Middle frontal gyrus (tissue), 1 donor: ENCODE data around the gene GHRL.
A peak's percentile ranks its signal among the peaks of the same experiment; 100 is the strongest.
"Not testable (repeated sequence)": the region's sequence is repeated elsewhere in the genome, so short reads cannot be mapped to it uniquely, and the experiment has no call there.

Experiments used
- DNase-seq: peaks from one replicate; pipeline ENCODE4 v3.0.0-alpha.2; 2015; ENCODE audit warnings: low spot score; ENCODE audit errors: extremely low spot score

Gene GHRL

DNA sequence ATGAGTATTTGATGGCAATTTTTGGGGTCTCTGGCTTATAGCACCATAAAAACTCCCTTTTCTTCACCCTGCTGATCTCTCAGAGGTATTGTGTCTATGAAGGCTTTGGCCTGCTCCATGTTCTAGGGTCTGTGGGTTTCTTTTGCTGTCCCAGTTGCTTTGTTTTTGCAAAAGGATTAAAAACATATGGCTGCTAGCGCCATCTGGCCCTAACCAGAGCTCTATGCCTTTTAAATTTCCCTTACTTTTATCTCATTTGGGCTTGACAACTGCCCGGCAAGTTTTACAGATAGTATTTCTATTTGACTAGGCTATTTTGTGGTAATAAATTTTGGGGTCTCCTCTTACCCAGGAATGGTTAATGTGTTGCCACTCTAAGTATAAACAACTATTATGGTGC lies 6.4 kb upstream of the GHRL start:
- DNase-seq: no peak

DNA sequence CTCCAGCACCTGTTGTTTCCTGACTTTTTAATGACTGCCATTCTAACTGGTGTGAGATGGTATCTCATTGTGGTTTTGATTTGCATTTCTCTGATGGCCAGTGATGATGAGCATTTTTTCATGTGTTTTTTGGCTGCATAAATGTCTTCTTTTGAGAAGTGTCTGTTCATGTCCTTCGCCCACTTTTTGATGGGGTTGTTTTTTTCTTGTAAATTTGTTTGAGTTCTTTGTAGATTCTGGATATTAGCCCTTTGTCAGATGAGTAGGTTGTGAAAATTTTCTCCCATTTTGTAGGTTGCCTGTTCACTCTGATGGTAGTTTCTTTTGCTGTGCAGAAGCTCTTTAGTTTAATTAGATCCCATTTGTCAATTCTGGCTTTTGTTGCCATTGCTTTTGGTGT lies 5.3 kb upstream of the GHRL start:
- DNase-seq: not testable (repeated sequence)

DNA sequence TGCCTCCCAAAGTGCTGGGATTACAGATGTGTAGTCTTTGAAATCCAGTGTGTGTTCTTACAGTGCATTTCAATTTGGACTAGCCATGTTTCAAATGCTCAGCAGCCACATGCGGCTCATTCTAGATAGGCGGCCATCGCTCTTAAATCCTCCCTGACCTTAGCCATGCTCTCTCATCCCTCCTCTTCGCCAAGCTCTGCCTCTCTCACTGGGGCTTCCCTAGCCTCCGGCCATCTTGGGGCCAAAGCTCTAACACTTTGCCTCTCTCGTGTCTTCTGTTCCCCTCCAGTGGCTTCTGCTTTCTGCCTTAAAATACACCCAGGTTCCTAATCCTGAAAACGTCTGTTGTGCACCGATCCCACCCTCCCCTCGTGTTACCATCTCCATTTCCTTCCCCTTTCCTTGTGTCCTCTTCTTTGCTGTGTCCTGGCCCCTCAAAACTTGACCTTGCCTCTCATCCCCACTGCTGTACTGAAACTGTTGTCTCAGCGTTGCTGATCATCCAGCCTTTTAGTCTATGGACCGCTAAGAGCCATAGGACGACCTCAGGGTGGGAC lies 1.4 kb upstream of the GHRL start:
- DNase-seq: no peak

DNA sequence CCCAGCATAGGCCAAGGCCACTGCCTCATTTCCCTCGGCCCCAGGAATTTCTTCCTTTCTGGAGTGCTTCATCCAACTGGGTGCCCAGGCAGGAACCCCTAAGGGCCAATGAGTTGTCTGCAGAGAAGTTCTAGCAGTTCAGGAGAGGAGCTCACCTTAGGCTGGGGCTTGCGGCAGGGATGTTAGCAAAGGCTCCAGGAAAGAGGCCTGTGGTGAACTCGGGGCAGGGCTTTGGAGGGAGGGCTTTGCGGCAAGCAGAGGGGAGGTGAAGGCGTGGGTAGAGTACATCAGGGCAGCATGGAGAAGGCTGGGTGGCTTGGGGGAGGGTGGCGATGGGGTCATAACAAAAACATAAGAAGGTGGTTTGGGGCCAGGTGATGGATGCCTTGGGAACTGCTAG lies 1.1 kb downstream of the GHRL start:
- DNase-seq: no peak

DNA sequence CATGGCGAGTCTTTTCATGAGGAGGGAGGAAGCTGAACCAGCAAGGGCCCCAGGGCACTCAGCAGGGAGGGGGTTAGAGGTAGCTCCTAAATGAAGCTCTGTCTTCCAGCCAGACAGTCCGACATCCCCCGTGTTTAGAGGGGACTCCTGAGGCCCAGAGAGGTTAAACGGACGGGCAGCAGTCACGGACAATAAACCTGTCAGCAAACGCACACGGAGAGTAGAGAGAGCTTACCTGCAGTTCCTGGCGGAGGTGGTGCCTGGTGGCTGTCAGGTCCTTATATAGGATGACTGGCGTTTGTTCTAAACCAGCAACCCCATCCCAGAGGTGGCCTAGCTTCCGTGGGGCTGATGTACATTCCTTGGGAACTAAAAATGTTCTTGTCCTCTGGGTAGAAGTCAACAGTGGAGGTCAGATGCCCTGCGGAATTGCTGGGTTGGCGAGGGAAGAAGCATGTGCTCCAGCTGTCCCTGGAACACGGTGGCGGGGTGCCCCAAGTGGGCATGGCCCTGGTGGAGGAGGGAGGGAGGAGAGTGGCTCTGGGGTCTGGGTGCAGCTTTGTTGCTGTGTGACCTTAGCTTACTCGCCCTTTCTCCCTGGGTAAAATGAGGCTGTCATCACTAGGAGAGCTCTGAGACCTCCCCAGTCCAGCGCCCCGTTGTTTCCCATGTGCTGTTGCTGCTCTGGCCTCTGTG lies 2.1 kb downstream of the GHRL start:
- DNase-seq: no peak

DNA sequence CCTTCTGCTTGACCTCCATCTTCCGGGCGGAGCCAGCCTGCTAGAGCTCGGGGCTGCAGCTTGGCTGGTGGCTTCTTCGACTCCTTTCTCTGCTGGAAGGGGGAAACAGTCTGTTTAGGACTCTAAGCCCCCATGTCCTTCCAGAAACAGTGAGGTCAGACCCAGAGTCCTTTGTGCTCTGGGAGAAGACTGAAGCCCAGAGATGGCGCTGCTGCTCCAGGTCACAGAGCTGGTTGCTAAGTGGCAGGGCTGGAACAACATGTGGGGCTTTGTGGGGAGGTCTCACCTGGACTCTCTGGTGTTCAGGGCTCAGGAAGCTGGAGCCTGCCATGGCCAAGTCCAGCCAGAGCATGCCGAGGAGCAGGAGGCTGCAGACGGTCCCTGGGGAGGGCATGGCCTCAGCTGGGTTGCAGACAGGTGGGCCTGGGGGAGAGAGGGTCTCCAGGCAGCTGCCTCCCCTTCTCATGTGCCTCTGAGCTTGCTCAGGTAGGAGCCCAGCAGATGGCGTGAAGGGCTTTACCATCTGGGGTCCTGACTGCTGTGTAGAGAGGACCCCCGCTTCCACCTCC lies 2.9 kb downstream of the GHRL start:
- no peak for DNase-seq

DNA sequence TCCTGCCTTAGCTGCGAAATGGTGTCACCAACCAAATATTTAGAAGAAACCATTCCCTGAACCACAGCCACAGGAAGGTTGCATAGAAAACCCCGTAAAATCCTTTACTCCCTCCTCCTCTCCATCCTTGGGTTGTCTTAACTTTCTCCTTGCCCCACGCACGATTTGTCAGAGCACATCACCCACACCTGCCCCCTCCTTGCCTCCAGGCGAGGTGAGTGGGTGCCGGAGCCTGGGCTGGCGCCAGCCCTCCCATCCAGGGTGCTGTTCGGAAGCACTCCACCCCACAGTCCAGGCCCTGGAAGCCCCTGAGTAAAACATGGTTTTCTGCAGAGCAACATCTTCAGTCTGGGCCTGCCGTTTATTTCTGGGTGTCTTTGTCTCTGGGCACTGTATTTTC lies 3.7 kb downstream of the GHRL start:
- DNase-seq: no peak

DNA sequence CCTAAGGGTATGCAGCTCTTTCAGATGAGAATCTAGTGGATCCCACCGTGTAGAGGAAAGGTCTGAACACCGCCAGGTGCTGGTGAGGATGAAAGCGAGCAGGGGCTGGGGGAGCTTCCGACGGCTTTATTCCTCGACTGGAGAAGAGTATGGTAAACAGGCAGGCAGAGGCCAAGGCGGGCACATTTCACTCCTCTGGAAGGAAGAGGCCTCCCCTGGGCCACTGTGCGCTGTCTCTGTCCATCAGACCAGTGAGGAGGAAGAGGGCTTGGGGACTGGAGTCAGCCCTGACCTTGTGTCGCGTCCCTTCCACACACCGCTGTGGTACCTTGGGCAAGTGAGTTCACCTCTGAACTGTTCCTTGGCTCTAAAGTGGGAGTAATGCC lies 4.2 kb downstream of the GHRL start:
- no peak for DNase-seq

DNA sequence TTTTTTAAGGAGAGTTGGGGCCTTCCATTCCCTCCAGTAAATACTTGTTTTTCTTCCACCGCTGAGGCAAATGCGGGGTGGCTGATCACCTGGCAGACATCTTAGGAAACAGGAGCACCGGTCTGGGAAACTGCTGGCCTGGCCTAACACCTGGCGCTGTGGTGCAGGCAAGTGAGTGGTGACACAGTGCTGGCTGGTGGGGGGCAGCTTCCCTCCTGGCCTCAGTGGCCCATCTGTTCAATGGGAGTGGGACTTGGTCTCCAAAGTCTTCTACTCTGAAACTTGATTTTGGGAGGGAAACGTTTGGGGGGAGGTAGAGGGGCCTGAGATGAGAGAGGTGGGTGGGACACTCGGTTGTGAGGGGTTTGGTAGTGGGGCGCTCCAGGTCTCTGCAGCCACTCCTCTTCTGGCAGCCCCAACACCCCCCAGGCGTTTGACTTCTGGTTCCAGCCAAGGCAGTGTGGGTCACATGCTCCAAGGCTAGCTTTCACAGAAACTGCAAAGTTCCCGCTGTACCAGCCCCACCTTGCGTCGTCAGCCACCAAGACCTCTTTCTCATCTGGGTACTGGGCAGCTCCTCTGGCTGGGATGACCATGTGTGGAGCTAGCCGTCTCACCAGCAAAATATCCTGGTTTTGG lies 4.7 kb downstream of the GHRL start:
- no peak for DNase-seq

DNA sequence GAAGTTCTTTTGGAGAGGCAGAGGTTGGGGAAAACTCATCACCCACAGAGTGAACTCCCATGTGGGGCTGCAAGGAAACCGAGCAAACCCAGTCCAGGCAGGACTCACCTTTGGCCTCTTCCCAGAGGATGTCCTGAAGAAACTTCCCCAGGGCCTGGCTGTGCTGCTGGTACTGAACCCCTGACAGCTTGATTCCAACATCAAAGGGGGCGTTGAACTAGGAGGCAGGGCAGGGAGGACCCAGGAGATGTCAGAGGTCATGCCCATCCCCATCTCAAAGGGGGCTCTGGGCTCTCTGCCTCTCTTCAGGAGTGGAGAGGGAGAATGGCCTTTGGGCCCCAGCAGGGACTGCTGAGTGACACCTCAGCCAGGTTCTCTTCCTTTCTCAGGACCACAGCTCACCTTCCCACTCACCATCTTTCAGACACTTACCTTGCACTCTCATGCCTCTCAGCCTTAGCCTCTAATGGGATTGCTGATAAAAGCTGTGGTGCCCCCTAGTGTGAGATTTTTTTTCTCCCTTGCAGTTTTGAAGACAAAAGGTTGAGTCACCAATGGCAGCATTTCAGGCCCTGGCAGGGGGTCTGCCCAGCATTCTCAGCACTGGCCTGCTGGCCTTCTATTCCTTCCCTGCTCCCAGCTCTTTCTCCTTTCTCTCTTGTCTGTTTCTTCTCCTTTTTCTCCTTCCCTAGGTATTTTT lies 6.0 kb downstream of the GHRL start:
- no peak for DNase-seq

DNA sequence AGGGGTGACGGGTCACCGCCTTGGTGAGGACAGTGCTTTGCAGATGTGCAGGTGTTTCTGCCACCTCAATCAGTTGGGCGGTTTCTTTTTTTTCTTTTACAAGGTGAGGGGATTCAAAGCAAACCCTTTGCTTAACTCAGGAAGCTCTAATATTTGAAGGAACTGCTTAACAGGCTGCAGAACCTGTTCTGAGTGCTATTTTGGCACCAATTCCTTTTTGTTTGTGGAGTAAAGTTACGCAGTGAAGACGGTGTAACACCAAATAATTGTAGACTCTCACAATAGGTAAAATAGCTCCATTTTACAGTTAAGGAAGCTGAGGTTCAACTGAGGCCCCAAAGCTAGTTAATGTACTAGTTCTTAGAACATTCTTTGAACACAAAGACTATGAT lies 6.6 kb downstream of the GHRL start:
- no peak for DNase-seq

DNA sequence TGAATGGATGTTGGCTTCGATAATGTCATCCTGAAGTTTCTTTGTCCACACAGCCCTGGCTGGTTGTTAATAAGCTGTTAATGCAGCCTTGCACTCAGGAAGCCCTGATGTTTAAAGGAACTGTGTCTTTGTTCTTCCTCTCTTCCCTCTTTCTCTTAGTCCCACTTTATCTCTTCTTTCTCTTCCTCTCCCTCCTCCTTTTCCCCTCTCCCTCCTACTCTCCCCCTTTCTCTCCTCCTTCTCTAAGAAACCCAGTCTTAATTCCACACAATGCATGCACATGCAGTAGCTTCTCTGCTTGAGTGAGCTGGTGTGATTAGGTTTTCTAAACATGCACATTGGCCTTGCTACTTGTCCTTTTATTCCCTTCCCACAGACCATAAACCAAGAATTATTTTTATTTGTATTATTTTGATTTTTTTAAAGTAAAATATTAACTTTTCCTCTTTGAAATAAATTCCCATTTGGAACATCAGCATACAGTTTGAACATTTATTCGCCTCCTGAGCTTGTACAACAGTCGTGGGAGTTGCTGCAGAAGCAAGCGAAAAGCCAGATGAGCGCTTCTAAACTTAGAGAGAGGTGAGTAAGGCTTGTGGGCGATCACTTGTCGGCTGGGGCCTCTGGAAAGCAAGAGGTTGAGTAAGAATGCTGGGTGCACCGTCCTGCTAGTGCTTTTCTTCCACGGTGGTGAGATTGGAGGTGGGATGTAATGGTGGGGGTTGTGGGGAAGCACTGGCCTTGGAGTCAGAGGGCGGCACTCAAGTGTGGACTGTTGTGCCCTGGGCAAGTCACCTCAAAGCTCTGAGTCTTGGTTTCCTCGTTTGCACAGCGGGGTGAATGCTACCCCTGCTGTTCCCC lies 7.2 kb downstream of the GHRL start:
- peak; percentile 62 for DNase-seq

DNA sequence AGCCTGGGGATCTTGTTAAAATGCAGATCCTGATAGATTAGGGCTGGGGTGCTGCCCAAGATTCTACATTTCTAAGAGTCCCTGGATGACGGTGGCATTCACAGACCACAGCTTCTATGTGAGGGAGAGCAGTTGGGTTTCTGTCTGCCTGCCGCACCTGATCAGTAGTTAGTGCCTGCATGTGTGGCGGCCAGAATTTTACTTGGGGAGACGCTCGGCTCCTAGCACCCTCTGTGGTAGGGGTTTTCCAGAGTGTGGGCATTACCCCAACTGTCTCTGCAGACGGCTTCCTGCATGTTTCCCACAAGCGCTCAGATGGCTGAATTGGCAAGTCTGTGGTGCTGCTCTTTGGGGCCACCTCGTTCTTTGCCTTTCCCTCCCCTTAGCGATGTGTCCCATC lies 8.3 kb downstream of the GHRL start:
- DNase-seq: no peak

DNA sequence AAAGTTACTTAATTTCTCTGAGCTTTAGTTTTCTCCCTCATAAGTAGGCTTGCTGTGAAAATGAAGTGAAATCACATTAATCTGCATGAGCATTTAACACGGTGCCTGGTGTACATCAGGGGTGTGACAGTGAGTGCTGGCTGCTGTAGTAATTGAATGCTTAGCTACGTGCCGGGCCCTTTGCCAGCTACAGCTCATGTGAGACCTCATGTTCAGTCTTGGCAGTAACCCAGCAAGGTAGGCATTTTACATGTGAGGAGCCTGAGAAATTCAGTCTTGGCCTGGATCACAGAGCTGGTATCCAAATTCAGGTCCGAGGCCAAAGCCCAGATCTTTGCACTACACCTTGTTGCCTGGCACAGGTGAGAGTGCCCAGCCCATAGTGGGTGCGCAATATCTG lies 9.1 kb downstream of the GHRL start:
- DNase-seq: no peak

DNA sequence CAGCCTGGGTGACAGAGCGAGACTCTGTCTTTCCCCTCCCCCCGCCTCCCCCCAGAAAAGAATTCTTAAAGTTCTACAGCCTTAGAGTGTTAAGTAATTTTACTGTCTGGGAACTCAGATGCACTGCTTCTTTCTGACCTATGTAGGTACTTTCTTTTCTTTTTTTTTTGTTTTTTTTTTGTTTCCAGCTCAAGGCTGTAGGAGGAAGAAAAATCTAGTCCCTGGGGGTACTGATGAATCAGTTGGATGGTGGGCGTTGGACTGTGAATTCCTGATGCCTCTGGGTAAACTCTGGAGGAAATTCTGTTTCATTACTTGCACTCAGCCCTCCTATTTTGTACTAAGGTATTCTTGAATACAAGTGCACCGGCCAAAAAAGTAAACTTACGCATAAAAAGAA lies 10.8 kb downstream of the GHRL start:
- no peak for DNase-seq

DNA sequence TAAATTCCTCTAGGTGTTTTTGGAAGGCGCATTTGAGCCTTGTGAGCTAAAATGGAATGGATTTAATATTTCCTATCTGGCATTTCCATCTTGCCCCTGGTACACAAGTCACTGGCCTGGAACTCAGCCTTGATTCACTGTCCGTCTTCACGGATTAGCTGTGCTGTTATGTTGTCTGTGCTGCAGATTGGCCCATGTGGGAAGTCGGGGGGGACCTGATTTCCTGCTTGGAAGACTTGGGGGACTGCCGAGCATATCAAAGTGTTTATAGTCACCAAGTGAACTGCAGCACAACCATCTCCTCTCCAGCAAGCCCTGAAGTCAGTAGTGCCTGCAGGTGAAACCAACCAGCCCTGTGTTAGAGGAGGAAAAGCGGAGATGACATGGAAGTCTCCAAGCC lies 12.2 kb downstream of the GHRL start:
- no peak for DNase-seq

DNA sequence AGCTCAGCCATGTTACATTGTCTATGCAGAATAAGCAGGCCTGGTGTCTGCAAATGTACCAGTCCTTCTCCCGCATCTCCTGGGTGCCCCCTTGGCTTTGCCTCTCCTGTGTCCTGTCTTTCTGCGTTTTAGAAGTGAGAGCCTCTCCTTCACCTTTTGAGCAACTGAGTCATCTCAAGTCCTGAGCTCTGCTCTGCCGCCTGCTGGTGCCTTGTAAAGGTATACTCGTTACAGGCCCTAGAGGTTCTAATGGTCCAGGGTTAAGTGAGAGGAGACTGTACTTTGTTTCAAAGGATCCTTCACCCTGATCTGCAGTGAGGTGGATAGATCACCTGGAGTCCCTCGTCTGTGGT lies 12.6 kb downstream of the GHRL start:
- no peak for DNase-seq

DNA sequence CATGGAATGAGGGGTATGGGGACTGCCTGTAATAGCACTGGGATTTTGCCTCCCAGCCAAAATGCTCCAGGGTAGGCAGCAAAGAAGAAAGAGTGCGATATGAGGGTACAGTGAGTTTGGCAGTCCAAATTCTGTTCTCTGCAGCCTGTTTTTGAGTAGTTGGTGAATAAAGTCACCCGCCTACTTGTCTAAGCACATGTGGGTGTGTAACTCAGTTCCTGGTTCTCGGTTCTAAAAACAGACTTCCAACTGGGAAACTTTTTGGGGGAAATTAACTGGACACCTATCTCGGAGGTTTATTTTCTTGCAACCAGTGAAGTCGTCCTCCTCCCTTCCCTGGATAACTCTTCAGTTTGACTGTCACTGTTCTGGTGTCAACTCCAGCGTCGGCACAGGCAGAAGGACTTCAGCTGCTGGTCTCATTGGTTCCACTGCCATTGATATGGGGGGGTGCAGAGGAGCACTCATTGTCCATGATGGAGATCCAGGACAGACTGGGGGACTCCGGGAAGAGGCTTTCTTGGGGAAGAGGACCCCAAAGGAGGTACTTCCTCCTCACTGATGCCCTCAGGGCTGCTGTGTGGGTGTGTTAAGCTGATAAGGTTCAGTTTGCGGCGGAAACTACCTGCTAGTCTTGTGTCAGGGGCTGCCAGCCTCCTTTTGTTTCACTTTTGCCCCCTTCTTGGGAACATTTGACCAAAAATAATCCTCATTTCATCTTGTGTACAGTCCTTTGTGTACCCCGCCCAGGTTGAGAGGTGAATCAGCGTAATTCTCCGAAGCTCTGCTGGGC lies 13.2 kb downstream of the GHRL start:
- DNase-seq: no peak

DNA sequence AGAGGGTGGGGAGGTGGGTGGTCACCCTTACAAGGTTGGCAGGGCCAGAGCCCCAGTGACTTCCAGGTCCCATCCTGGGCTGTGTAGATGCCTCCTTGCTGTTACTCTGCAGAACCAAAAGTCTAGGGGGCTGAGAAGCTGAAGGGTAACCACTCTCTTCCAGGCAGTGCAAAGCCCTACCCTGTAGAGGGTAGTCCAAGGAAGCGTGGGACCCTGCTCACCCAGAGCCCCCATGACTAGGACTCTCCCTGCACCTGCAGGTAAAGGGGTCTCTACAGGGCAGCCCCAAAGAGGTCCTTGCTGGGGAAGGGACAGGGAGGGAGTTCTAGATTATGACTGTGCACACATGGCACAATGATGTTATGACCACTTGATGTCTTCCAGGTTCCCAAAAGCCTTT lies 14.2 kb downstream of the GHRL start:
- DNase-seq: no peak

DNA sequence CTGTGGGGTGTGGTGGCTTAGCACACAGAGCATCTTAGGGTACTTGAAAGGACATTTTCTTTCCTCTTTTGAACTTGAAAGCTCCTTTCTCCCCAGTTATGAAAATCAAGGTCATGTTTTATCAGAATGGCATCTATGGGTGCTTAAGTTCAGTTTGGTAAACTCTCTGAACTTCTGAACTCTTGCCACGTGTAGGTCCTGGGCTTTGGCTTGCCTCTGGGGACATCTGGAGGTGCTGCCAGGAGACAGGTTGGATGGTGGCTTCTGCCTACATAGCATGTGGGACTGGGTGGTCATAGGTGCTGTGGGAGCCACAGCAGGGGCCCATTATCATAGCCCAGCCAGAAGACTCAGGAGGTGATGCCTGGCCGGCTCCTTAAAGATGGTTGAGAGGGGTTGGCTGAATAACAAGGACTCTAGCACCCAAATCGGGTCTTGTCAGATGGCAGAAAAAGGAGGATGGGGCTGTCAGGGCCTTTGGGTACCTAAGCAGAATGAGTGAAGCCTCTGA lies 15.6 kb downstream of the GHRL start:
- DNase-seq: no peak
